NCI-H1436 treated with DMSO at 0.1 percent for 48 hours (cell line): ENCODE measurements around the gene SLC9A5.

Source experiments
- DNase-seq: peaks from one replicate; lab custom pipeline; 2025; lab: John Stamatoyannopoulos, UW

The SLC9A5 gene

GRCh38 chr16:67258161-67258835 lies 9.5 kb downstream of the SLC9A5 start:
- DNase-seq = no peak

- no peak for DNase-seq
Observed at GRCh38 chr16:67259705-67260104, 10.9 kb downstream of the SLC9A5 start.

DNA sequence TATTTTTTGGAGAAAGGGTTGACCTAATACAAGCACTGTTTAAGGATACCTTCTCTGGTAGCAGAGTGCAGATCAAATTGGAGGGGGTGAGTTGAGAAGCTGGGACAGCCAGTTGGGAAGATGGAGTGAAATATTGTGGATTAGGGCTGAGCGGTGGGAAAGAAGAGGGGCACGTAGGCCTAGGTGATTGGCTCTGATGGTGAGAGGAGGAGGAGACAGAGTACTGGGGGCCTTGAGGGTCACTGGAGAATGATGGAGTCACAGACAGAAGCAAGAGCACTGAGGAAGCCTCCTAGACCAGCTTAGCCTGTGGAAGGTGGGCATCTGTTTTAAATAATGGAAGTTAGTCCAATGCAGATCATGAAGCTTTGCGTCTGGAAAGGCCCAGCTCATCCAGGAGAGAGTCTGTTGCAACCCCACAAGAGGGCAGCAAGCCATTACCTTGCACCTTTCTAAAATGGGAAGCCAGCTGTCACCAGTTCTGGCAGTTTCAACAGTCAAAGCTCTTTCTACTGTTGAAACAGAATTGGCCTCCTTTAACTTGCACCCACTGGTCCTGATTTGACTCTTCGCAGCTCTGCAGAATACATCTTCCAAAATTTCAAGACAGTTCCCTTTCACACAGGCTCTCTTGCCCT lies 11.8 kb downstream of the SLC9A5 start:
- DNase-seq = no peak

DNA sequence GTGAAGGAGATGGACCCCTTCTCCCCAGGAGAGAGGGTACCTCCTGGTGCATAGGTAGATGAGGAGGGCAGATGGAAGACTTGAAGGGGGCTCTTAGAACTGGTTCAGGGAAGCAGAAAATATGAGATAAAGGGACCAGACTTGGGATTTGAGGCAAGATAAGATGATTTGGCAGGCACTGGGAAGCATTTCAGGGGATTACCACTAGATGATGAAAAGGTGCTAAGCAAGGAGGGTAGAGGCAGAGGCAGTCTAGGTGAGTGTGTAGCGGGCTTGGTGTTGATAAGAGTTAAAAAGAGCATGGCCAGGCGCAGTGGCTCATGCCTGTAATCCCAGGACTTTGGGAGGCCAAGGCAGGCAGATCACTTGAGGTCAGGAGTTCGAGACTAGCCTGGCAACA lies 14.4 kb downstream of the SLC9A5 start:
- DNase-seq = no peak

DNA sequence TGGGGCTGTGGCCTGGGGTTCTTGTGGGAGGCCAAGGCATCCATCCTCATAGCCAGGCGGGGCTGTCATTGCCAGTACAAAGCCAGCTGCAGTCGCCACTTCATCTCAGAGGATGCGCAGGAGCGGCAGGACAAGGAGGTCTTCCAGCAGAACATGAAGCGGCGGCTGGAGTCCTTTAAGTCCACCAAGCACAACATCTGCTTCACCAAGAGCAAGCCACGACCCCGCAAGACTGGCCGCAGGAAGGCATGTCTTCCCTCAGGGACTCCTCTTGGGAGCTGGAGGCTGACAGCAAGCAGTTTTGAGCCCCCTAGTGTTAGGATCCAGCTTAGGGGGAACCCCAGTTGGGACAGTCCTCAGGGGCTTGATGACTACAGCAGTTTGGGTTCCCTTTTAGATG lies 15.5 kb downstream of the SLC9A5 start:
- DNase-seq = no peak

DNA sequence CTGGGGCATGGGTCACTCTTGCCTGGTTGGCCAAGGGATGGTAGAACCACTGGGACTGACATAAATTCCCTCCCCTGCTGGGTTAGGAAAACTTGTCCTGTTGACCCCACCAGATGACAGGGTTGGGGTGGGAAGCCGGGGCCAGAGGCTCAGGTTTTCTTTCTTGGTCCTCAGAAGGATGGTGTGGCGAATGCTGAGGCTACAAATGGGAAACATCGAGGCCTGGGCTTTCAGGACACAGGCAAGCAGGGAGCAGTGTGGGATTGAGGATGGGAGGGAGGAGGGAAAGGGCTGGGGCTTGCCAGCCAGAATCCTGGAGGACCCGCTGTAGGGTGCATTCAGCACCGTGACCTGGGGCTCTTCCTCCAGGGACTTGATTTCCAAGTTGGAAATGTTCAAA lies 16.1 kb downstream of the SLC9A5 start:
- DNase-seq = no peak

DNA sequence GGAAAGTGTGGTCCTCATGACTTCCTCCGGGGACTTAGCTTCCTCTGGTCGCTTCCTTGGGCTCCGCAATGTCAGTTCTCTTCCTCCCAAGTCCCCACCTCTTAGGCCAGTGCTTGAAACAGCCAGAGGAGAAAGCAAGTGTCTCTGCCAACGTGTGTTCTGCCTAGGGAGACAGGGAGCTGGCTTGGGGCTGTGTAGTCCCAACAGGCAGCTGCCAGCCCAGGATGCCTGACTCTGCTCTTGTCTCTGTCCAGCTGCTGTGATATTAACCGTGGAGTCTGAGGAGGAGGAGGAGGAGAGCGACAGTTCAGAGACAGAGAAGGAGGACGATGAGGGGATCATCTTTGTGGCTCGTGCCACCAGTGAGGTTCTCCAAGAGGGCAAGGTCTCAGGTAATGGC lies 17.1 kb downstream of the SLC9A5 start:
- DNase-seq = no peak

- DNase-seq = no peak
Observed at GRCh38 chr16:67268136-67268579, 19.4 kb downstream of the SLC9A5 start.

DNA sequence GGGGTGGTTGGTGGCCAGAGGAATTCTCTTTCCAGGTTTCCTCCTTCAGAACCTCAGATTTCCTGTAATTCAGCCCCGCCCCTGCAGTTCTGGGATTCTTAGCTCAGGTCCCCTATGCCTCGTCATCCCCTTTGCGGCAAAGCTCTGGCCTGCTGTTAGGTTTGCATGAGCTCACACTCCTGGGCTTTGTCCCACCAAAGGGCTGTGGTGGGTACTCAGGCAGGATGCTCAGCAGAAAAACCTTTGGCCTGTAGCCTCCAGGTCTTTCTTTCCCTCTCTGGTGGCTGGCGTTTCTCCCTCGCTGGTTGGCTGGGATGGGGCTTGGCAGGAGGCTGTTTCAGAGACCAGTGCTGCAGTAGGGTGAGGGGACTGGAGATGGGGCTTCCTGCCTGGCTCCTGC lies 21.0 kb downstream of the SLC9A5 start:
- DNase-seq = no peak

GRCh38 chr16:67270931-67271338 lies 22.2 kb downstream of the SLC9A5 start:
- no peak for DNase-seq

GRCh38 chr16:67271446-67271845 lies 22.7 kb downstream of the SLC9A5 start:
- DNase-seq = no peak

DNA sequence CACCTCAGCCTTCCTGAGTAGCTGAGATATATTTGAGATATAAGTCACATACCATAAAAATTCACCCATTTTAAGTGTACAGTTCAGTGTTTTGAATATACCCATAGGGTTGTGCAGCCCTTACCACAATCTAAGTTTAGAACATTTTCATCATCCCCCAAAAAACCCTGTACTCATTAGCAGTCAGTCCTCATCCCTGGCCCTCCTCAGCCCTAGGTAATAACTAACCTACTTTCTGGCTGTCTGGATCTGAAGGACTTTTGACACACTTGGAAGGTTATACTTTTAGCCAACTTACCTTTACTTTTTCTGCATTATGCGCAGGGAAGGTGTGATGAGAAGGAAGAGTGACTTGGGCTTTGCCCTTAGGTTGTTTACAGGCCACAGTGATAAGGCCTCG lies 26.5 kb downstream of the SLC9A5 start:
- DNase-seq = no peak

GRCh38 chr16:67277294-67277998 lies 28.7 kb downstream of the SLC9A5 start:
- DNase-seq = no peak

- DNase-seq = no peak
Observed at GRCh38 chr16:67277999-67278772, 29.4 kb downstream of the SLC9A5 start.

DNA sequence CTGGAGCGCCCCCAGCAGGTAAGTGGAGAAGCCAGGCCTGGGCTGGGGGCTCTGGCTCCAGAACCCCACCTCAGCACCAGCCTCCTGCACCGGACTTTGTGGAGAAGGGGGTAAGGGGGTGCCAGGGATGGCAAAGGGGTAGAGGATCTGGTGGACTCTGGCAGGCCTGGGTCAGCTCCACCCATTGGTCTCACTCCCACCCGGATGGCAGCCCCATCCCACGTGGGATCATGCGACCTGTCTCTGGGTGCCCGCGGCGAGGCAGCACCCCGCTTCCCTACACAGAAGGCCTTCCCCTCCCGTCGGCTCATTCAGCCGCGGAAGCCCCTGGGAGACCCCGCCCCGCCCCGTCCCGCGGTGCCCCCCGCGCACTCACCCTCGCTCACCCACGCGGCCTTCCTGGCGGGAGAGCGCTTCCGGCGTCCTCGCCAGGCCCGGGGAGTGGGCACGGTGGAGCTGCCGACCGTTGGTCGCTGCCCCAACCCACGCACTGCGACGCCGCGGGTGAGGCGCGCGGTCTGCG lies 30.1 kb downstream of the SLC9A5 start:
- DNase-seq = no peak

GRCh38 chr16:67279296-67280089 lies 30.7 kb downstream of the SLC9A5 start, which contains the start of gene PLEKHG4:
Gene PLEKHG4 (plus strand): TSS chr16:67279532. CDS start chr16:67280045, 513 bp downstream.
- peak; percentile 11 for DNase-seq

GRCh38 chr16:67280090-67281015 lies 31.6 kb downstream of the SLC9A5 start:
- DNase-seq = no peak

DNA sequence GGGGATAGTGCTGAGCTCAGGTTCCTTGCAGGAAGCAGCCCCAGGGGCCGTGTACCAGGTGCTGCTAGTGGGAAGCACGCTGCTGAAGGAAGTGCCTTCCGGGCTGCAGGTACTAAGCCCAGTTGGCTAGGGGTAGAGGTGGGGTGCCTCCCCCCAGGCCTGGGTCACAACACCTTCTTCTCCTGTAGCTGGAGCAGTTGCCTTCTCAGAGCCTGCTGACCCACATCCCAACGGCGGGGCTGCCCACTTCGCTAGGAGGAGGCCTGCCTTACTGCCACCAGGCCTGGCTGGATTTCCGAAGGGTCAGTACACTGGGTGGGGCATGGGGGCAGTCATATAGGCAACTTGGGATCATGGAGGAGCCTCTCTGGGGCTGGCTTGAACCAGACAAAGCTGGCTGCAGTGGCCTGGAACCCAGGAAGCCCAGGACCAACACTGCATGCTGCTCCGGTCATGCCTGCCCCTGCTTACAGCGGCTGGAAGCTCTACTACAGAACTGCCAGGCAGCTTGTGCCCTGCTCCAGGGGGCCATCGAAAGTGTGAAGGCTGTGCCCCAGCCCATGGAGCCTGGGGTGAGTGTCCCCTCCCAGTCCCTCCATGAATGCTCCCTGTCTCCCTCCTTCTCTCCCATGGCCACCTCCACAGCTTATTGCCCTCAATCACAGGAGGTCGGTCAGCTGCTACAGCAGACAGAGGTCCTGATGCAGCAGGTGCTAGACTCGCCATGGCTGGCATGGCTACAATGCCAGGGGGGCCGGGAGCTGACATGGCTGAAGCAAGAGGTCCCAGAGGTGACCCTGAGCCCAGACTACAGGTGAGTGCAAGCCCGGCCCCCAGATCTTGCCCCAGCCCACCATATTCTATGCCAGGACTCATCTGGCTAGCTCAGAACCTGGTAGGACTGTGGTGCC lies 33.0 kb downstream of the SLC9A5 start:
- no peak for DNase-seq

DNA sequence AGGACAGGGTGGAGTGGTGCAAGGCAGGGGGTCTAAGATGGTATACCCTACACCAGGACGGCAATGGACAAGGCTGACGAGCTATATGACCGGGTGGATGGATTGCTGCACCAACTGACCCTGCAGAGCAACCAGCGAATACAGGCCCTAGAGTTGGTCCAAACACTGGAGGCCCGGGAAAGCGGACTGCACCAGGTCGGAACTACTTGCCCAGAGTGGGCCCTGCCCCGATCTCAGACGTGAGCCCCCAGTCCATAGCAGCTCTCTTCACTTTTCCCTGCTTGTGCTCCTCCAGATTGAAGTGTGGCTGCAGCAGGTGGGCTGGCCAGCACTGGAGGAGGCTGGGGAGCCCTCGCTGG lies 33.6 kb downstream of the SLC9A5 start:
- no peak for DNase-seq
